ENCODE measurements around the gene SAT1.

GRCh38 chrX:23811108-23811651 is 28.2 kb downstream of the SAT1 start:
- TF ChIP-seq EZH2 (IDR thresholded peaks at IDR 0.05; ENCODE audit: insufficient read depth, poor library complexity, severe bottlenecking) (no peak), EZH2phosphoT487 (IDR thresholded peaks at IDR 0.05; ENCODE audit: insufficient read depth, low read depth) (no peak)
